PC-3 (cell line): ENCODE data around the gene CES5A. TPM values are rescaled to one million over a fixed set of nuclear protein-coding genes. Genes with fewer than 3 reads are reported as not detected.

Experiments
- ATAC-seq: fragments of 200-7000 bp; cut with Tn5 transposase; 2 replicates; pipeline ENCODE4 v1.9.1; 2020; ENCODE audit warnings: mild to moderate bottlenecking, moderate library complexity
- BruUV-seq: library from RNA; stranded (reverse); fragments of 400-500 nt; replicated peaks from 2 replicates; lab custom pipeline; 2021; lab: Mats Ljungman, UMichigan
- CTCF ChIA-PET: fragments of 300-600 bp; sonication (Branson Sonifier 250); formaldehyde crosslinking; loops from one replicate; lab custom pipeline; 2022; ENCODE audit warnings: antibody characterized with exemption; lab: Charles Lee
- POLR2A ChIA-PET: fragments of 300-600 bp; sonication (Branson Sonifier 250); formaldehyde crosslinking; loops from one replicate; lab custom pipeline; 2022; ENCODE audit warnings: antibody characterized with exemption; ENCODE audit not compliant: unreplicated experiment; lab: Charles Lee
- DNase-seq: peaks from one replicate; pipeline ENCODE4 v3.0.0-alpha.2; 2015
- H2AFZ ChIP-seq: fragments of 300-600 bp; sonication (generic); 2 replicates; pipeline ENCODE4 v1.6.0; 2016; ENCODE audit warnings: antibody characterized with exemption, low read length
- H3F3A ChIP-seq: fragments of 300-600 bp; sonication (generic); one replicate; pipeline ENCODE4 v1.6.0; 2017; ENCODE audit warnings: antibody characterized with exemption, low read length, control low read depth, mild to moderate bottlenecking; ENCODE audit not compliant: unreplicated experiment
- H3K27ac ChIP-seq: fragments of 300-600 bp; sonication (generic); 2 replicates; pipeline ENCODE4 v1.5.1; 2016; ENCODE audit warnings: mild to moderate bottlenecking, low read length
- H3K27me3 ChIP-seq: fragments of 300-600 bp; sonication (generic); 2 replicates; pipeline ENCODE4 v1.6.1; 2016; ENCODE audit warnings: low read length, mixed read lengths
- H3K36me3 ChIP-seq: fragments of 300-600 bp; sonication (generic); 2 replicates; pipeline ENCODE4 v1.6.1; 2016; ENCODE audit warnings: low read depth, mixed run types, low read length, mixed read lengths
- H3K4me1 ChIP-seq: fragments of 300-600 bp; sonication (generic); 2 replicates; pipeline ENCODE4 v1.5.1; 2016; ENCODE audit warnings: low read length; ENCODE audit not compliant: insufficient read depth
- H3K4me2 ChIP-seq: fragments of 300-600 bp; sonication (generic); 2 replicates; pipeline ENCODE4 v1.6.0; 2016; ENCODE audit warnings: low read length
- H3K4me3 ChIP-seq: fragments of 300-600 bp; sonication (generic); 2 replicates; pipeline ENCODE4 v1.5.1; 2016; ENCODE audit warnings: mild to moderate bottlenecking, low read length, mixed read lengths
- H3K79me2 ChIP-seq: fragments of 300-600 bp; sonication (generic); 2 replicates; pipeline ENCODE4 v1.6.1; 2017; ENCODE audit warnings: low read length, mixed read lengths
- H3K9ac ChIP-seq: fragments of 300-600 bp; sonication (generic); 2 replicates; pipeline ENCODE4 v1.6.0; 2016; ENCODE audit warnings: mild to moderate bottlenecking, low read length
- H3K9me2 ChIP-seq: fragments of 300-600 bp; sonication (generic); replicated peaks from 2 replicates; pipeline ENCODE4 v1.6.1; 2016; ENCODE audit warnings: mixed run types, low read length, mixed read lengths
- H3K9me3 ChIP-seq: fragments of 300-600 bp; sonication (generic); 2 replicates; pipeline ENCODE4 v1.6.1; 2016; ENCODE audit warnings: low read length, mixed read lengths
- H4K20me1 ChIP-seq: fragments of 300-600 bp; sonication (generic); 2 replicates; pipeline ENCODE4 v1.6.1; 2016; ENCODE audit warnings: low read length, mixed read lengths
- CTCF ChIP-seq: fragments of 300-600 bp; sonication (generic); conservative IDR thresholded peaks from 2 replicates; pipeline ENCODE4 v1.5.1; 2017; ENCODE audit warnings: antibody characterized with exemption, low read depth, mild to moderate bottlenecking, low read length
- EZH2 ChIP-seq: fragments of 300-600 bp; sonication (generic); IDR thresholded peaks from one replicate; pipeline ENCODE4 v1.6.1; 2017; ENCODE audit warnings: antibody characterized with exemption, mild to moderate bottlenecking, low read length; ENCODE audit not compliant: unreplicated experiment
- EZH2phosphoT487 ChIP-seq: fragments of 300-600 bp; sonication (generic); IDR thresholded peaks from 2 replicates; pipeline ENCODE4 v1.6.1; 2018; ENCODE audit warnings: mild to moderate bottlenecking, antibody characterized with exemption, low read length, borderline replicate concordance
- intact Hi-C: fragments of 100-400 bp; cut with micrococcal nuclease; formaldehyde crosslinking; loops from 2 replicates; pipeline ENCODE4 v1.9.0; 2023
- total RNA-seq: library from RNA; depleted of rRNA; stranded (reverse); fragments of >200 nt; gene quantifications from 2 replicates; pipeline ENCODE4 v1.2.3, GENCODE V29; 2014

CES5A gene
- total RNA-seq, 1 experiment from 2014 or later: not detected

GRCh38 chr16:55856950-55857349 is 18.2 kb downstream of the CES5A start:
- CTCF ChIA-PET: no interaction called here
- Histone ChIP-seq H3K9ac (no peak overlapping the region), H3K27me3 (no peaks in the 10 kb centered on the region), H3K9me3 (no peaks in the 10 kb centered on the region), H3K4me1 (no peaks in the 10 kb centered on the region), H4K20me1 (no peaks in the 10 kb centered on the region), H3F3A (no peaks in the 10 kb centered on the region), H3K36me3 (no peaks in the 10 kb centered on the region), H3K4me2 (no peak overlapping the region), H3K9me2 (no peaks in the 10 kb centered on the region), H2AFZ (no peak overlapping the region), H3K79me2 (no peaks in the 10 kb centered on the region), H3K4me3 (no peak overlapping the region), H3K27ac (no peak overlapping the region)
- no peak for ATAC-seq
- no peak for DNase-seq
- POLR2A ChIA-PET: no interaction called here
- intact Hi-C loops: no loop called here
- BruUV-seq: no TSS peak
- TF ChIP-seq EZH2phosphoT487 (no peak), CTCF (no peak), EZH2 (no peak)

GRCh38 chr16:55853114-55853513 is 22.1 kb downstream of the CES5A start:
- CTCF ChIA-PET: no interaction called here

More at GRCh38 chr16:55853114-55853513, 22.1 kb downstream of the CES5A start:
- H4K20me1 ChIP-seq: no peaks in the 10 kb centered on the region
- peak; percentile 14 for DNase-seq
- H2AFZ ChIP-seq: no peak overlapping the region
- H3K9me2 ChIP-seq: no peaks in the 10 kb centered on the region
- no peak overlapping the region for H3K9ac ChIP-seq
- H3K27me3 ChIP-seq: peaks cover 14% of the 10 kb centered on the region
- H3K27ac ChIP-seq: no peak overlapping the region
- H3K9me3 ChIP-seq: no peaks in the 10 kb centered on the region
- no peak for TF ChIP-seq CTCF
- TF ChIP-seq EZH2: no peak
- TF ChIP-seq EZH2phosphoT487: no peak
- no peaks in the 10 kb centered on the region for H3K4me1 ChIP-seq
- POLR2A ChIA-PET: no interaction called here
- no TSS peak for BruUV-seq
- intact Hi-C loops: no loop called here
- H3K4me2 ChIP-seq: no peak overlapping the region
- no peak overlapping the region for H3K4me3 ChIP-seq
- H3K36me3 ChIP-seq: no peaks in the 10 kb centered on the region
- H3F3A ChIP-seq: no peaks in the 10 kb centered on the region
- no peaks in the 10 kb centered on the region for H3K79me2 ChIP-seq
- no peak for ATAC-seq
